OCI-LY1 (cell line): ENCODE measurements around the gene GASK1A.

Experiments used
- H2AFZ ChIP-seq: fragments of 200-600 bp; sonication (generic), shearing (Covaris generic); 2 replicates; pipeline ENCODE4 v1.6.0; 2014; ENCODE audit warnings: antibody characterized with exemption, mild to moderate bottlenecking, low read length
- H3F3A ChIP-seq: fragments of 200-600 bp; sonication (generic), shearing (Covaris generic); 2 replicates; pipeline ENCODE4 v1.6.0; 2014; ENCODE audit warnings: mild to moderate bottlenecking, antibody characterized with exemption, low read length, moderate library complexity; ENCODE audit not compliant: insufficient read depth
- H3K27ac ChIP-seq: fragments of 200-600 bp; sonication (generic); 2 replicates; pipeline ENCODE4 v1.5.1; 2014; ENCODE audit warnings: low read length, mixed run types, mild to moderate bottlenecking, low read depth; ENCODE audit not compliant: poor library complexity, severe bottlenecking
- H3K27me3 ChIP-seq: fragments of 200-600 bp; sonication (generic); 2 replicates; pipeline ENCODE4 v1.6.0; 2014; ENCODE audit warnings: antibody characterized with exemption, mild to moderate bottlenecking, low read length, moderate library complexity; ENCODE audit not compliant: insufficient read depth
- H3K36me3 ChIP-seq: fragments of 200-600 bp; sonication (generic); 2 replicates; pipeline ENCODE4 v1.6.1; 2014; ENCODE audit warnings: mild to moderate bottlenecking, antibody characterized with exemption, low read length, moderate library complexity, mixed read lengths; ENCODE audit not compliant: insufficient read depth
- H3K4me1 ChIP-seq: fragments of 200-600 bp; sonication (generic); 2 replicates; pipeline ENCODE4 v1.5.1; 2014; ENCODE audit warnings: mild to moderate bottlenecking, low read length, moderate library complexity; ENCODE audit not compliant: insufficient read depth, severe bottlenecking
- H3K4me2 ChIP-seq: fragments of 200-600 bp; sonication (generic), shearing (Covaris generic); 2 replicates; pipeline ENCODE4 v1.6.1; 2014; ENCODE audit warnings: low read length
- H3K4me3 ChIP-seq: fragments of 200-600 bp; sonication (generic); 2 replicates; pipeline ENCODE4 v1.5.1; 2014; ENCODE audit warnings: low read length, low read depth, mild to moderate bottlenecking, mixed read lengths; ENCODE audit not compliant: poor library complexity, severe bottlenecking
- H3K79me2 ChIP-seq: fragments of 200-600 bp; shearing (Covaris generic); 2 replicates; pipeline ENCODE4 v1.6.1; 2016; ENCODE audit warnings: mixed run types, low read length, mixed read lengths; ENCODE audit not compliant: insufficient read depth
- H3K9ac ChIP-seq: fragments of 200-600 bp; sonication (generic), shearing (Covaris generic); 2 replicates; pipeline ENCODE4 v1.6.1; 2014; ENCODE audit warnings: mild to moderate bottlenecking, low read length, mixed read lengths
- H3K9me2 ChIP-seq: fragments of 200-600 bp; sonication (generic), shearing (Covaris generic); 2 replicates; pipeline ENCODE4 v1.6.1; 2014; ENCODE audit warnings: low read depth, mild to moderate bottlenecking, low read length, mixed read lengths
- H3K9me3 ChIP-seq: fragments of 200-600 bp; shearing (Covaris generic); 2 replicates; pipeline ENCODE4 v1.6.1; 2014; ENCODE audit warnings: low read length, mixed read lengths
- H4K20me1 ChIP-seq: fragments of 200-600 bp; sonication (generic), shearing (Covaris generic); 2 replicates; pipeline ENCODE4 v1.6.0; 2016; ENCODE audit warnings: mild to moderate bottlenecking, low read length; ENCODE audit not compliant: insufficient read depth
- EZH2 ChIP-seq: fragments of 200-600 bp; sonication (generic), shearing (Covaris generic); IDR thresholded peaks from 2 replicates; pipeline ENCODE4 v1.8.0; 2017; ENCODE audit warnings: borderline replicate concordance, mixed run types, mild to moderate bottlenecking, antibody characterized with exemption, low read length, moderate library complexity, mixed read lengths
- TF ChIP-seq, protein P1 (sequence below): fragments of 200-600 bp; sonication (generic), shearing (Covaris generic); IDR thresholded peaks from 2 replicates; pipeline ENCODE4 v1.5.1; 2017; ENCODE audit warnings: mild to moderate bottlenecking, antibody characterized with exemption, low read length, moderate library complexity, mixed read lengths

GASK1A gene

DNA sequence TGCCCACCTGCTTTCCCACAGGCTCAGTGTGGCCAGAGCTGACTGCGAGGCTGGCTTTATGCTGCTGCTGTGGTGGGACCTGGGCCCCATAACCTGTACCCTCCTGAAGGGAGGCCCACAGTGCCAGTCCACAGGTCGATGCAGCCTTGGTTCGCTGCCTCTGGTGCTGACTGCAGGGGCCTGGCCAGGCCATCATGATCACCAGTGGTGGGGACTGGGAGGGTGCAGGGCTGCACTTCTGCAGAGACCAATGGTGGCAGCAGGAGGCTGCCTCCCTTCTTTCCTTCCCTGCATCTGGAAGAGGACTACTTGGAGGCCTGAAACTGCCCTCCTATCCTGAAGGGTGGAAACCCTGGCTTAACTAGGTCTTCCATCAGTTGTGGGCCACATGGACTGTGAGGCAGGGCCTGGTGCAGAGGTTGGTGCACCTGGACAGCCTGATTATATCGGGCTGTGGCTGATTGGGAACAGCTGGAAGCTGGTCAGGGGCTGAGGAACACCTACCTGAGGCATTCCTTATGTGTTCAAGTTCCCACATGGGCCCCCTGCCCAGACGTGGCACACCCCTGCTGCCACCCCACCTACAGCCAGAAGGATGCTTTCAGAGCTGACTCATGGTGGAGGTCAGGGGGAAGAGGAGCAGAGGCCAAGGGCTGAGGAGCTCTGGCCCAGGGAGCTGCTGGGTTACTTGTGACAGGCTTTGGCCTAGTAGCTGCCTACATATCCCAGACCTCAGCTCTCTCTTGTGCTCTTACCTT is 97.0 kb downstream of the GASK1A start:
- H3K27me3 ChIP-seq: no peaks in the 10 kb centered on the region
- no peak overlapping the region for H3K4me2 ChIP-seq
- no peaks in the 10 kb centered on the region for H3K9me3 ChIP-seq
- H3F3A ChIP-seq: no peaks in the 10 kb centered on the region
- H3K9ac ChIP-seq: no peak overlapping the region
- H3K79me2 ChIP-seq: no peaks in the 10 kb centered on the region
- no peaks in the 10 kb centered on the region for H3K9me2 ChIP-seq
- H3K27ac ChIP-seq: no peak overlapping the region
- no peaks in the 10 kb centered on the region for H3K36me3 ChIP-seq
- no peak for TF ChIP-seq EZH2
- TF ChIP-seq, protein P1, sequence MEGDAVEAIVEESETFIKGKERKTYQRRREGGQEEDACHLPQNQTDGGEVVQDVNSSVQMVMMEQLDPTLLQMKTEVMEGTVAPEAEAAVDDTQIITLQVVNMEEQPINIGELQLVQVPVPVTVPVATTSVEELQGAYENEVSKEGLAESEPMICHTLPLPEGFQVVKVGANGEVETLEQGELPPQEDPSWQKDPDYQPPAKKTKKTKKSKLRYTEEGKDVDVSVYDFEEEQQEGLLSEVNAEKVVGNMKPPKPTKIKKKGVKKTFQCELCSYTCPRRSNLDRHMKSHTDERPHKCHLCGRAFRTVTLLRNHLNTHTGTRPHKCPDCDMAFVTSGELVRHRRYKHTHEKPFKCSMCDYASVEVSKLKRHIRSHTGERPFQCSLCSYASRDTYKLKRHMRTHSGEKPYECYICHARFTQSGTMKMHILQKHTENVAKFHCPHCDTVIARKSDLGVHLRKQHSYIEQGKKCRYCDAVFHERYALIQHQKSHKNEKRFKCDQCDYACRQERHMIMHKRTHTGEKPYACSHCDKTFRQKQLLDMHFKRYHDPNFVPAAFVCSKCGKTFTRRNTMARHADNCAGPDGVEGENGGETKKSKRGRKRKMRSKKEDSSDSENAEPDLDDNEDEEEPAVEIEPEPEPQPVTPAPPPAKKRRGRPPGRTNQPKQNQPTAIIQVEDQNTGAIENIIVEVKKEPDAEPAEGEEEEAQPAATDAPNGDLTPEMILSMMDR: no peak
- H2AFZ ChIP-seq: no peak overlapping the region
- H4K20me1 ChIP-seq: no peaks in the 10 kb centered on the region
- H3K4me3 ChIP-seq: no peak overlapping the region
- H3K4me1 ChIP-seq: no peaks in the 10 kb centered on the region

DNA sequence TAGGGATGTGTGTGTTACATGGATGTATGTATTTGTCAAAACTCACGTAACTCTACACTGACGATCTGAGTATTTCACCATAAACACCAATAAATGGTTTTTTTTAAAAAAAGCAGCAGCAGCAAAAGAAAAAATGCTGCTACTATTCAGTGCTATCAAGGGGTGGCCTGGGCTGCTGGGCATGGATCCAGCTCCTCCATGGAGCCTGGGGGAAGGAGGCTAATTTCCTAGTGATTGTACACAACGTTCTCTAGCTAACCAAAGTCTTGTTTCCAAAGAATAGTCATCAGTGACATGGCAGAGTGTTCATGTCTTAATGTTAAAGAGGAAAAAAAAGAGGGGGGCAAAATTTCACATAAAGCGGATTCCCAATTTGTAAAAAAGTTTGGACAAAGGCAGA is 97.7 kb downstream of the GASK1A start:
- TF ChIP-seq EZH2: no peak
- TF ChIP-seq, protein P1: no peak
- no peaks in the 10 kb centered on the region for H3K9me2 ChIP-seq

GRCh38 chr3:43077261-43077660 is 98.2 kb downstream of the GASK1A start:
- no peak overlapping the region for H3K9ac ChIP-seq
- H3F3A ChIP-seq: no peaks in the 10 kb centered on the region
- TF ChIP-seq, protein P1: no peak
- TF ChIP-seq EZH2: no peak
- H3K9me2 ChIP-seq: no peaks in the 10 kb centered on the region
- H3K79me2 ChIP-seq: no peaks in the 10 kb centered on the region
- no peaks in the 10 kb centered on the region for H3K4me1 ChIP-seq
- H2AFZ ChIP-seq: no peak overlapping the region
- H3K4me3 ChIP-seq: no peak overlapping the region
- no peaks in the 10 kb centered on the region for H4K20me1 ChIP-seq
- no peak overlapping the region for H3K27ac ChIP-seq
- H3K36me3 ChIP-seq: no peaks in the 10 kb centered on the region
- H3K9me3 ChIP-seq: no peaks in the 10 kb centered on the region
- H3K27me3 ChIP-seq: no peaks in the 10 kb centered on the region; the same call in 1 of the 2 replicates
- H3K4me2 ChIP-seq: no peak overlapping the region

More for the DNA sequence above, 97.7 kb downstream of the GASK1A start:
- no peaks in the 10 kb centered on the region for H3K36me3 ChIP-seq
- H3K9ac ChIP-seq: no peak overlapping the region
- H3K79me2 ChIP-seq: no peaks in the 10 kb centered on the region
- H3K27ac ChIP-seq: no peak overlapping the region
- H4K20me1 ChIP-seq: no peaks in the 10 kb centered on the region
- H3K9me3 ChIP-seq: no peaks in the 10 kb centered on the region
- no peak overlapping the region for H2AFZ ChIP-seq
- H3K4me3 ChIP-seq: no peak overlapping the region
- no peaks in the 10 kb centered on the region for H3K4me1 ChIP-seq
- no peaks in the 10 kb centered on the region; the same call in 1 of the 2 replicates for H3K27me3 ChIP-seq
- H3K4me2 ChIP-seq: no peak overlapping the region
- no peaks in the 10 kb centered on the region for H3F3A ChIP-seq
